ENCODE results near the gene ABCB10.

ABCB10 gene

GRCh38 chr1:229466887-229467286 is 91.6 kb downstream of the ABCB10 start:
- Histone ChIP-seq H3F3A (ENCODE audit: insufficient read depth) (no peaks in the 10 kb centered on the region), H3K4me2 (ENCODE audit: low read depth, low read length, poor library complexity, severe bottlenecking) (no peak overlapping the region), H3K27me3 (ENCODE audit: low read length) (no peaks in the 10 kb centered on the region), H2AFZ (ENCODE audit: low read depth, low read length, severe bottlenecking) (no peak overlapping the region), H3K36me3 (ENCODE audit: low read length) (peaks cover 18% of the 10 kb centered on the region; the same call in 1 of the 2 replicates), H3K9me2 (replicated peaks; ENCODE audit: insufficient read depth, low read length) (no peaks in the 10 kb centered on the region), H4K20me1 (ENCODE audit: low read depth, low read length) (no peaks in the 10 kb centered on the region), H3K9ac (ENCODE audit: low read length) (no peak overlapping the region), H3K4me3 (ENCODE audit: insufficient read depth, low read length, poor library complexity, severe bottlenecking) (no peak overlapping the region), H3K9me3 (ENCODE audit: insufficient read depth, low read length) (no peaks in the 10 kb centered on the region), H3K27ac (ENCODE audit: low read depth, low read length) (no peak overlapping the region), H3K79me2 (ENCODE audit: insufficient read depth, low read length) (no peaks in the 10 kb centered on the region)
- TF ChIP-seq CTCF (IDR thresholded peaks at IDR 0.05; ENCODE audit: insufficient read depth, low read length, poor library complexity, severe bottlenecking) (no peak), EZH2phosphoT487 (conservative IDR thresholded peaks at IDR 0.05; ENCODE audit: low read length) (no peak)

Measured in SU-DHL-6 (cell line).